Muscle of back (tissue), 11 donors: ENCODE measurements around the gene GCDH. TPM values are rescaled to one million over a fixed set of nuclear protein-coding genes. Genes with fewer than 3 reads are reported as not detected.

ENCODE experiments used
- DNase-seq, 3 donors: peaks; one replicate each; pipeline versions ENCODE4 v3.0.0 to v3.0.0-alpha.2; 2013
- polyA plus RNA-seq, 10 donors: library from polyadenylated mRNA; unstranded; fragments of 120-200 nt; gene quantifications; one replicate each; pipeline ENCODE4 v1.2.1, GENCODE V29; 2013; ENCODE audit not compliant: insufficient read length in 10 of 10

The GCDH gene
- polyA plus RNA-seq, 10 donors, result 19.1 to 33.2 (median 27.2) TPM

- peak in 2 of 3 donors; percentile 33 to 61 for DNase-seq
Observed at GRCh38 chr19:12938779-12939601, 48.0 kb downstream of the GCDH start.

GRCh38 chr19:12939975-12940423 is 49.0 kb downstream of the GCDH start:
- DNase-seq, result no peak

- no peak for DNase-seq
Observed at GRCh38 chr19:12940897-12941296, 49.9 kb downstream of the GCDH start.

- DNase-seq, result no peak
Observed at GRCh38 chr19:12943437-12944044, 52.6 kb downstream of the GCDH start.

GRCh38 chr19:12944104-12944674 is 53.2 kb downstream of the GCDH start:
- DNase-seq, result no peak

- DNase-seq, result peak; percentile 99 to 100 (median 99)
Observed at GRCh38 chr19:12945479-12946091, 54.6 kb downstream of the GCDH start, which contains the start of gene RAD23A. Gene RAD23A (plus strand): TSS chr19:12945862. CDS start chr19:12945949, 87 bp downstream.

GRCh38 chr19:12946092-12946721 is 55.2 kb downstream of the GCDH start:
- peak; percentile 73 to 90 (median 85) for DNase-seq

- no peak for DNase-seq
Observed at GRCh38 chr19:12946731-12947496, 56.0 kb downstream of the GCDH start.

GRCh38 chr19:12947702-12948611 is 57.0 kb downstream of the GCDH start:
- no peak for DNase-seq

GRCh38 chr19:12948612-12949362 is 57.8 kb downstream of the GCDH start:
- no peak for DNase-seq

Other genes starting within 250 kb of the GCDH start
- 10 to 100 TPM; 23.1 to 38.2 (median 27.9) TPM for gene MAN2B1, start 224.4 kb upstream of the GCDH start, polyA plus RNA-seq
- gene WDR83, start 224.4 kb upstream of the GCDH start, polyA plus RNA-seq, result 10 to 100 TPM in 6 of 10 donors, 1 to 10 TPM in 4; 5.8 to 13.2 (median 10.6) TPM
- 10 to 100 TPM; 52.3 to 63.0 (median 59.8) TPM for gene DHPS, start 209.3 kb upstream of the GCDH start, polyA plus RNA-seq
- gene GNG14, start 203.2 kb upstream of the GCDH start, polyA plus RNA-seq, result not detected
- 1 to 10 TPM; 2.5 to 6.3 (median 4.1) TPM for gene FBXW9, start 194.5 kb upstream of the GCDH start, polyA plus RNA-seq
- gene TNPO2, start 167.2 kb upstream of the GCDH start, polyA plus RNA-seq, result 10 to 100 TPM; 44.6 to 69.5 (median 54.9) TPM
- 100 to 1,000 TPM; 130 to 217 (median 172) TPM for gene TRIR, start 156.5 kb upstream of the GCDH start, polyA plus RNA-seq
- gene GET3, start 153.7 kb upstream of the GCDH start, polyA plus RNA-seq, result 10 to 100 TPM; 36.3 to 54.8 (median 41.8) TPM
- gene BEST2, start 139.4 kb upstream of the GCDH start, polyA plus RNA-seq, result not detected
- gene HOOK2, start 115.6 kb upstream of the GCDH start, polyA plus RNA-seq, result 10 to 100 TPM; 15.9 to 42.5 (median 22.4) TPM
- 100 to 1,000 TPM in 1 of 10 donors, 10 to 100 TPM in 9; 13.8 to 217 (median 45.0) TPM for gene JUNB, start 99.7 kb upstream of the GCDH start, polyA plus RNA-seq
- 100 to 1,000 TPM; 135 to 183 (median 163) TPM for gene PRDX2, start 89.4 kb upstream of the GCDH start, polyA plus RNA-seq
- gene THSD8, start 89.1 kb upstream of the GCDH start, polyA plus RNA-seq, result 1 to 10 TPM; 1.3 to 6.3 (median 3.3) TPM
- gene RNASEH2A, start 84.6 kb upstream of the GCDH start, polyA plus RNA-seq, result 10 to 100 TPM; 13.4 to 36.2 (median 19.9) TPM
- not detected for gene RTBDN, start 56.6 kb upstream of the GCDH start, polyA plus RNA-seq
- gene MAST1, start 52.6 kb upstream of the GCDH start, polyA plus RNA-seq, result under 1 TPM in 9 of 10 donors, not detected in 1; 0.11 to 0.91 (median 0.66) TPM
- gene DNASE2, start 9.7 kb upstream of the GCDH start, polyA plus RNA-seq, result 10 to 100 TPM in 4 of 10 donors, 1 to 10 TPM in 6; 6.1 to 13.9 (median 9.4) TPM
- gene KLF1, start 4.0 kb upstream of the GCDH start, polyA plus RNA-seq, result 1 to 10 TPM in 3 of 10 donors, under 1 TPM in 7; 0.19 to 1.6 (median 0.68) TPM
- 1 to 10 TPM; 1.7 to 5.8 (median 2.6) TPM for gene SYCE2, start 28.1 kb downstream of the GCDH start, polyA plus RNA-seq
- gene FARSA, start 42.6 kb downstream of the GCDH start, polyA plus RNA-seq, result 10 to 100 TPM; 32.6 to 45.3 (median 36.1) TPM
- gene CALR, start 47.4 kb downstream of the GCDH start, polyA plus RNA-seq, result 100 to 1,000 TPM; 322 to 587 (median 412) TPM
- gene RAD23A, start 54.7 kb downstream of the GCDH start, polyA plus RNA-seq, result 100 to 1,000 TPM; 104 to 133 (median 113) TPM
- 10 to 100 TPM; 31.4 to 56.6 (median 38.7) TPM for gene GADD45GIP1, start 66.1 kb downstream of the GCDH start, polyA plus RNA-seq
- under 1 TPM in 8 of 10 donors, not detected in 2; 0.08 to 0.38 (median 0.14) TPM for gene DAND5, start 78.4 kb downstream of the GCDH start, polyA plus RNA-seq
- 100 to 1,000 TPM in 9 of 10 donors, 10 to 100 TPM in 1; 89.1 to 136 (median 111) TPM for gene NFIX, start 104.3 kb downstream of the GCDH start, polyA plus RNA-seq
- gene LYL1, start 211.7 kb downstream of the GCDH start, polyA plus RNA-seq, result 1 to 10 TPM; 2.4 to 7.4 (median 4.1) TPM
- gene TRMT1, start 225.6 kb downstream of the GCDH start, polyA plus RNA-seq, result 10 to 100 TPM; 16.6 to 38.8 (median 23.8) TPM
- 10 to 100 TPM; 13.4 to 23.2 (median 17.3) TPM for gene NACC1, start 227.1 kb downstream of the GCDH start, polyA plus RNA-seq